Upper lobe of left lung (tissue), 6 donors: ENCODE results near the gene OSBPL7. TPM values are rescaled to one million over a fixed set of nuclear protein-coding genes. Genes with fewer than 3 reads are reported as not detected.

ENCODE experiments used
- ATAC-seq, 2 donors: fragments of 200-7000 bp; cut with Tn5 transposase; one replicate each; pipeline ENCODE4 v1.9.1; 2022; ENCODE audit warnings: mild to moderate bottlenecking in 2 of 2, moderate library complexity in 2 of 2; ENCODE audit not compliant: low FRiP score in 2 of 2
- DNase-seq, 2 donors: peaks; one replicate each; pipeline ENCODE4 v3.0.0-alpha.2; 2019 to 2020
- H3K27ac ChIP-seq, 4 donors: fragments of 200-600 bp; sonication (generic); one replicate each; pipeline ENCODE4 v1.5.1; 2016 to 2019
- H3K27me3 ChIP-seq, 4 donors: fragments of 200-600 bp; sonication (generic); one replicate each; pipeline ENCODE4 v1.5.1; 2017 to 2019
- H3K36me3 ChIP-seq, 4 donors: fragments of 200-600 bp; sonication (generic); one replicate each; pipeline ENCODE4 v1.5.1; 2016 to 2019
- H3K4me1 ChIP-seq, 4 donors: fragments of 200-600 bp; sonication (generic); one replicate each; pipeline ENCODE4 v1.5.1; 2018 to 2019
- H3K4me3 ChIP-seq, 4 donors: fragments of 200-600 bp; sonication (generic); one replicate each; pipeline ENCODE4 v1.5.1; 2017 to 2019; ENCODE audit warnings: mild to moderate bottlenecking in 2 of 4, moderate library complexity in 1 of 4
- H3K9me3 ChIP-seq, 4 donors: fragments of 200-600 bp; sonication (generic); one replicate each; pipeline ENCODE4 v1.5.1; 2018 to 2019
- EP300 ChIP-seq, 4 donors: sonication (generic); formaldehyde crosslinking; IDR thresholded peaks; one replicate each; pipeline ENCODE4 v1.5.1; 2017; ENCODE audit warnings: antibody characterized with exemption in 4 of 4, control low read depth in 2 of 4
- POLR2A ChIP-seq, 4 donors: fragments of 450-650 bp; IDR thresholded peaks; one replicate each; pipeline ENCODE4 v1.5.1; 2016 to 2017; ENCODE audit warnings: antibody characterized with exemption in 4 of 4, mild to moderate bottlenecking in 2 of 4
- POLR2AphosphoS5 ChIP-seq, 2 donors: sonication (generic); formaldehyde crosslinking; IDR thresholded peaks; one replicate each; pipeline ENCODE4 v1.5.1; 2017; ENCODE audit warnings: antibody characterized with exemption in 2 of 2
- WGBS, 2 donors: methylation state at CpG; one replicate each; pipeline ENCODE4 v1.1.5; 2017 to 2018; 5-methylcytosine and 5-hydroxymethylcytosine counted together
- total RNA-seq, 6 donors: library from RNA; depleted of rRNA in 4 of 6; stranded (reverse); fragments of >200 nt in 4 of 6; gene quantifications; one replicate each; pipeline versions ENCODE4 v1.1.0 to v1.2.1, GENCODE V29; 2016 to 2021
- TF ChIP-seq, protein P1 (sequence below), 6 experiments: fragments of 450-650 bp in 4 of 6; fragments of 200-600 bp in 2 of 6; sonication (generic) in 2 of 6; IDR thresholded peaks; one replicate each; pipeline ENCODE4 v1.5.1; 2016 to 2019; ENCODE audit warnings: antibody characterized with exemption in 6 of 6
- donor health status: DM: no; HTN: no; CAD: no; lungs with moderate emphysema.
- donor health status: DM: no; HTN: yes; CAD: no; lungs with severe emphysema.

OSBPL7 gene
- total RNA-seq, 6 donors from 2014 or later, result 10.7 to 44.0 (median 19.3) TPM

DNA sequence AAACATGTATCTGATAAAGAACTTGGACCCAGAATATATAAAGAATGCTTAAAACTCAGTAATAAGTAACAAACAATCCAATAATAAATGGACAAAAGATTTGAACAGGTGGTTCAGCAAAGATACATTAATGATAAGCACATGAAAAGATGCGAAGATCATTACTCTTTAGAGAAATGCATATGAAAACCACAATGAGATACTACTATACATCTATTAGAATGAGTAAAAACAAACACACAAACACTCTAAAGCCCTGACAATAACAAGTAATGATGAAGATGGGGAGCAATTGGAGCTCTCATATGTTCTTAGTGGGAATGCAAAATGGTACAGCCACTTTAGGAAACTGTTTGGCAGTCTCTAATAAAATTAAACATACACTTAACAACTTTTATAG, 29.1 kb downstream of the OSBPL7 start:
- Histone ChIP-seq H3K27ac (no peak overlapping the region), H3K36me3 (no peaks in the 10 kb centered on the region), H3K27me3 (peaks cover 0 to 26% (median 4%) of the 10 kb centered on the region in 4 donors), H3K4me3 (no peak overlapping the region), H3K4me1 (peaks cover 8 to 11% (median 9%) of the 10 kb centered on the region in 4 donors), H3K9me3 (no peaks in the 10 kb centered on the region)
- ATAC-seq, result no peak
- WGBS, 2 donors, result 79 to 82% methylated on average over 1 of the region's 1 CpG
- DNase-seq, result no peak
- TF ChIP-seq, protein P1, sequence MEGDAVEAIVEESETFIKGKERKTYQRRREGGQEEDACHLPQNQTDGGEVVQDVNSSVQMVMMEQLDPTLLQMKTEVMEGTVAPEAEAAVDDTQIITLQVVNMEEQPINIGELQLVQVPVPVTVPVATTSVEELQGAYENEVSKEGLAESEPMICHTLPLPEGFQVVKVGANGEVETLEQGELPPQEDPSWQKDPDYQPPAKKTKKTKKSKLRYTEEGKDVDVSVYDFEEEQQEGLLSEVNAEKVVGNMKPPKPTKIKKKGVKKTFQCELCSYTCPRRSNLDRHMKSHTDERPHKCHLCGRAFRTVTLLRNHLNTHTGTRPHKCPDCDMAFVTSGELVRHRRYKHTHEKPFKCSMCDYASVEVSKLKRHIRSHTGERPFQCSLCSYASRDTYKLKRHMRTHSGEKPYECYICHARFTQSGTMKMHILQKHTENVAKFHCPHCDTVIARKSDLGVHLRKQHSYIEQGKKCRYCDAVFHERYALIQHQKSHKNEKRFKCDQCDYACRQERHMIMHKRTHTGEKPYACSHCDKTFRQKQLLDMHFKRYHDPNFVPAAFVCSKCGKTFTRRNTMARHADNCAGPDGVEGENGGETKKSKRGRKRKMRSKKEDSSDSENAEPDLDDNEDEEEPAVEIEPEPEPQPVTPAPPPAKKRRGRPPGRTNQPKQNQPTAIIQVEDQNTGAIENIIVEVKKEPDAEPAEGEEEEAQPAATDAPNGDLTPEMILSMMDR (IDR thresholded peaks at IDR 0.05), result no peak
- no peak for TF ChIP-seq EP300 (IDR thresholded peaks at IDR 0.05)
- TF ChIP-seq POLR2AphosphoS5 (IDR thresholded peaks at IDR 0.05), result no peak
- no peak for TF ChIP-seq POLR2A (IDR thresholded peaks at IDR 0.05)

GRCh38 chr17:47791025-47791424, 30.6 kb downstream of the OSBPL7 start:
- TF ChIP-seq POLR2AphosphoS5 (IDR thresholded peaks at IDR 0.05) (no peak), EP300 (IDR thresholded peaks at IDR 0.05) (no peak), POLR2A (IDR thresholded peaks at IDR 0.05) (no peak)
- TF ChIP-seq, protein P1 (IDR thresholded peaks at IDR 0.05), result no peak
- 27 to 37% methylated on average over 3 of the region's 3 CpGs for WGBS, 2 donors
- Histone ChIP-seq H3K27me3 (peaks cover 0 to 26% (median 4%) of the 10 kb centered on the region in 4 donors), H3K36me3 (no peaks in the 10 kb centered on the region), H3K4me3 (no peak overlapping the region), H3K4me1 (peaks cover 8 to 11% (median 9%) of the 10 kb centered on the region in 4 donors), H3K27ac (no peak overlapping the region), H3K9me3 (no peaks in the 10 kb centered on the region)
- ATAC-seq, result no peak
- DNase-seq, result no peak

GRCh38 chr17:47789611-47790561, 31.7 kb downstream of the OSBPL7 start:
- Histone ChIP-seq H3K36me3 (no peaks in the 10 kb centered on the region), H3K4me1 (peaks cover 8 to 11% (median 9%) of the 10 kb centered on the region in 4 donors), H3K9me3 (no peaks in the 10 kb centered on the region), H3K27me3 (peaks cover 0 to 26% (median 4%) of the 10 kb centered on the region in 4 donors), H3K4me3 (peak overlapping the region in 3 of 4 donors; percentile 33 to 51 (median 45)), H3K27ac (no peak overlapping the region)
- TF ChIP-seq, protein P1 (IDR thresholded peaks at IDR 0.05), result peak in 5 of 6 experiments; percentile 29 to 64 (median 40)
- TF ChIP-seq POLR2AphosphoS5 (IDR thresholded peaks at IDR 0.05) (no peak), EP300 (IDR thresholded peaks at IDR 0.05) (no peak)
- peak; percentile 42 to 92 for DNase-seq
- ATAC-seq, result peak; percentile 65 to 86
- 5% methylated on average over 19 to 27 of the region's 70 CpGs for WGBS, 2 donors

DNA sequence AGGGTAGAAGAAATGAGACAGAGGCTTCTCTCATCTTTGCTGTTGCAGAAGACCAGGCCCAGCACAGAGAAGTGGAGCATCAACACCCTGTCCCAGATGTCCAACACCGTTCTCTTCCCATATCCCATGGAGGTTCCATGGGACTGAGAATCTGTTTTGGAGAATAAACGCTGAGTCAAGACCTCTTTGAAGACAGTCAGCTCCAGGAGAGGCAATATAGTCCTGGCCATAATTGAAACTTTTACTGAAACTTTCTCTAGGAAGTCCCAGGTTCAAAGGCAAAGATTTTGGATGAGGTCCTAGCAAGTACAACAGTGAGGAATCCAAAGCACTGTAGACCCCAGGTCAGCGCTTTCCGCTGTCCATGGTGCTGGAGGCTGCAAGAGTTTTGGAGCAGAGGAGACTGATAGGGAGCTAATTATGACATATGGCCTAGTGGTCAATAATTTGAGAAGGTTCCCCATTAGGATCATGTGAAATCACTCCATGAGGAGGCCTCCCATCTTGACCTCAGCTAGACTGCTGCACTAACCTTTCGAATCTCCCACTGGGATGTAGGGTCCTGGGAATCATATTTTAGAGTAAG, 36.0 kb downstream of the OSBPL7 start:
- DNase-seq (no peak), ATAC-seq (no peak)
- TF ChIP-seq EP300 (IDR thresholded peaks at IDR 0.05), result no peak
- TF ChIP-seq POLR2A (IDR thresholded peaks at IDR 0.05), result no peak
- no peak for TF ChIP-seq POLR2AphosphoS5 (IDR thresholded peaks at IDR 0.05)
- TF ChIP-seq, protein P1 (IDR thresholded peaks at IDR 0.05), result no peak
- H3K36me3 ChIP-seq, result no peaks in the 10 kb centered on the region
- WGBS, 2 donors, result 23 to 49% methylated on average over 4 to 5 of the region's 5 CpGs
- peaks cover 8 to 11% (median 9%) of the 10 kb centered on the region in 4 donors for H3K4me1 ChIP-seq
- H3K4me3 ChIP-seq, result no peak overlapping the region
- no peak overlapping the region for H3K27ac ChIP-seq
- no peaks in the 10 kb centered on the region for H3K9me3 ChIP-seq
- peaks cover 0 to 16% (median 4%) of the 10 kb centered on the region in 4 donors for H3K27me3 ChIP-seq
